Upper lobe of left lung (tissue), 6 donors: ENCODE results near the gene ZNF865. TPM values are rescaled to one million over a fixed set of nuclear protein-coding genes. Genes with fewer than 3 reads are reported as not detected.
A peak's percentile ranks its signal among the peaks of the same experiment; 100 is the strongest.

Experiments used
- ATAC-seq, 2 donors: fragments of 200-7000 bp; cut with Tn5 transposase; one replicate each; pipeline ENCODE4 v1.9.1; 2022; ENCODE audit warnings: mild to moderate bottlenecking in 2 of 2, moderate library complexity in 2 of 2; ENCODE audit not compliant: low FRiP score in 2 of 2
- DNase-seq, 2 donors: peaks; one replicate each; pipeline ENCODE4 v3.0.0-alpha.2; 2019 to 2020
- H3K27ac ChIP-seq, 4 donors: fragments of 200-600 bp; sonication (generic); one replicate each; pipeline ENCODE4 v1.5.1; 2016 to 2019
- H3K27me3 ChIP-seq, 4 donors: fragments of 200-600 bp; sonication (generic); one replicate each; pipeline ENCODE4 v1.5.1; 2017 to 2019
- H3K36me3 ChIP-seq, 4 donors: fragments of 200-600 bp; sonication (generic); one replicate each; pipeline ENCODE4 v1.5.1; 2016 to 2019
- H3K4me1 ChIP-seq, 4 donors: fragments of 200-600 bp; sonication (generic); one replicate each; pipeline ENCODE4 v1.5.1; 2018 to 2019
- H3K4me3 ChIP-seq, 4 donors: fragments of 200-600 bp; sonication (generic); one replicate each; pipeline ENCODE4 v1.5.1; 2017 to 2019; ENCODE audit warnings: mild to moderate bottlenecking in 2 of 4, moderate library complexity in 1 of 4
- H3K9me3 ChIP-seq, 4 donors: fragments of 200-600 bp; sonication (generic); one replicate each; pipeline ENCODE4 v1.5.1; 2018 to 2019
- CTCF ChIP-seq, 6 experiments: fragments of 450-650 bp in 4 of 6; fragments of 200-600 bp in 2 of 6; sonication (generic) in 2 of 6; IDR thresholded peaks; one replicate each; pipeline ENCODE4 v1.5.1; 2016 to 2019; ENCODE audit warnings: antibody characterized with exemption in 6 of 6
- EP300 ChIP-seq, 4 donors: sonication (generic); formaldehyde crosslinking; IDR thresholded peaks; one replicate each; pipeline ENCODE4 v1.5.1; 2017; ENCODE audit warnings: antibody characterized with exemption in 4 of 4, control low read depth in 2 of 4
- POLR2A ChIP-seq, 4 donors: fragments of 450-650 bp; IDR thresholded peaks; one replicate each; pipeline ENCODE4 v1.5.1; 2016 to 2017; ENCODE audit warnings: antibody characterized with exemption in 4 of 4, mild to moderate bottlenecking in 2 of 4
- POLR2AphosphoS5 ChIP-seq, 2 donors: sonication (generic); formaldehyde crosslinking; IDR thresholded peaks; one replicate each; pipeline ENCODE4 v1.5.1; 2017; ENCODE audit warnings: antibody characterized with exemption in 2 of 2
- WGBS, 2 donors: methylation state at CpG; one replicate each; pipeline ENCODE4 v1.1.5; 2017 to 2018; 5-methylcytosine and 5-hydroxymethylcytosine counted together
- total RNA-seq, 6 donors: library from RNA; depleted of rRNA in 4 of 6; stranded (reverse); fragments of >200 nt in 4 of 6; gene quantifications; one replicate each; pipeline versions ENCODE4 v1.1.0 to v1.2.1, GENCODE V29; 2016 to 2021
- donor health status: DM: no; HTN: no; CAD: no; lungs with moderate emphysema.
- donor health status: DM: no; HTN: yes; CAD: no; lungs with severe emphysema.

The ZNF865 gene
- total RNA-seq, 6 donors from 2014 or later = 7.7 to 39.8 (median 20.6) TPM

- Histone ChIP-seq H3K27me3 (peaks cover 0 to 5% (median 0%) of the 10 kb centered on the region in 4 donors), H3K27ac (no peak overlapping the region), H3K4me3 (no peak overlapping the region), H3K9me3 (no peaks in the 10 kb centered on the region), H3K4me1 (peaks cover 21 to 25% (median 23%) of the 10 kb centered on the region in 4 donors), H3K36me3 (peaks cover 3 to 28% (median 21%) of the 10 kb centered on the region in 4 donors)
- TF ChIP-seq POLR2AphosphoS5 (IDR thresholded peaks at IDR 0.05) (no peak), EP300 (IDR thresholded peaks at IDR 0.05) (no peak), CTCF (IDR thresholded peaks at IDR 0.05) (no peak), POLR2A (IDR thresholded peaks at IDR 0.05) (no peak)
- WGBS, 2 donors = 89 to 90% methylated on average over 10 of the region's 10 CpGs
- DNase-seq (no peak), ATAC-seq (no peak)
Observed at GRCh38 chr19:55590617-55591016, 14.8 kb upstream of the ZNF865 start.

- ATAC-seq (no peak), DNase-seq (no peak)
- no peaks in the 10 kb centered on the region for H3K27me3 ChIP-seq
- H3K27ac ChIP-seq = no peak overlapping the region
- no peak for TF ChIP-seq EP300 (IDR thresholded peaks at IDR 0.05)
- TF ChIP-seq POLR2AphosphoS5 (IDR thresholded peaks at IDR 0.05) = no peak
- no peak for TF ChIP-seq POLR2A (IDR thresholded peaks at IDR 0.05)
- no peak for TF ChIP-seq CTCF (IDR thresholded peaks at IDR 0.05)
- peaks cover 11 to 15% (median 14%) of the 10 kb centered on the region in 4 donors for H3K4me1 ChIP-seq
- H3K36me3 ChIP-seq = peaks cover 3 to 37% (median 27%) of the 10 kb centered on the region in 4 donors
- 83 to 87% methylated on average over 10 of the region's 10 CpGs for WGBS, 2 donors
- H3K4me3 ChIP-seq = no peak overlapping the region
- no peaks in the 10 kb centered on the region for H3K9me3 ChIP-seq
Observed at GRCh38 chr19:55591555-55591954, 13.9 kb upstream of the ZNF865 start.

- DNase-seq = peak in 1 of 2 donors; percentile 83
Observed at GRCh38 chr19:55592391-55593090, 12.9 kb upstream of the ZNF865 start.

GRCh38 chr19:55593096-55593772 lies 12.2 kb upstream of the ZNF865 start:
- Histone ChIP-seq H3K27ac (no peak overlapping the region), H3K36me3 (peaks cover 3 to 46% (median 29%) of the 10 kb centered on the region in 4 donors), H3K27me3 (no peaks in the 10 kb centered on the region), H3K9me3 (no peaks in the 10 kb centered on the region), H3K4me1 (peaks cover under 1 to 3% (median under 1%) of the 10 kb centered on the region in 4 donors), H3K4me3 (no peak overlapping the region)
- 91 to 92% methylated on average over 47 to 67 of the region's 68 CpGs for WGBS, 2 donors
- DNase-seq (peak in 1 of 2 donors; percentile 80), ATAC-seq (no peak)
- TF ChIP-seq POLR2AphosphoS5 (IDR thresholded peaks at IDR 0.05) (no peak), CTCF (IDR thresholded peaks at IDR 0.05) (no peak), POLR2A (IDR thresholded peaks at IDR 0.05) (no peak), EP300 (IDR thresholded peaks at IDR 0.05) (no peak)

More at GRCh38 chr19:55592391-55593090, 12.9 kb upstream of the ZNF865 start:
- Histone ChIP-seq H3K9me3 (no peaks in the 10 kb centered on the region), H3K4me1 (peaks cover 3 to 5% (median 5%) of the 10 kb centered on the region in 4 donors), H3K27ac (no peak overlapping the region), H3K36me3 (peaks cover 3 to 46% (median 29%) of the 10 kb centered on the region in 4 donors), H3K4me3 (no peak overlapping the region), H3K27me3 (no peaks in the 10 kb centered on the region)
- TF ChIP-seq CTCF (IDR thresholded peaks at IDR 0.05) (no peak), POLR2AphosphoS5 (IDR thresholded peaks at IDR 0.05) (no peak), EP300 (IDR thresholded peaks at IDR 0.05) (no peak), POLR2A (IDR thresholded peaks at IDR 0.05) (no peak)
- ATAC-seq = no peak
- WGBS, 2 donors = 89 to 97% methylated on average over 26 to 41 of the region's 73 CpGs
